ENCODE measurements around the gene KIF13A.

GRCh38 chr6:18016698-18017097, 29.3 kb upstream of the KIF13A start:
- TF ChIP-seq CTCF (IDR thresholded peaks at IDR 0.05) (no peak), POLR2A (IDR thresholded peaks at IDR 0.05) (no peak), POLR2AphosphoS5 (IDR thresholded peaks at IDR 0.05) (no peak)

Measured in prostate gland (tissue), 2 donors.